Nephron (organoid): ENCODE results near the gene FAM234B.

ENCODE experiments used
- H3K27ac Mint-ChIP-seq, 3 experiments: 2 replicates each; pipeline ENCODE4 v1.8.0; 2020; ENCODE audit warnings: mixed read lengths in 3 of 3, mild to moderate bottlenecking in 2 of 3, moderate library complexity in 1 of 3
- H3K27me3 Mint-ChIP-seq: 2 replicates; pipeline ENCODE4 v1.8.0; 2021; ENCODE audit warnings: low read depth, mild to moderate bottlenecking, moderate library complexity, mixed read lengths
- H3K36me3 Mint-ChIP-seq: 2 replicates; pipeline ENCODE4 v1.8.0; 2020; ENCODE audit warnings: low read depth, mixed read lengths
- H3K4me1 Mint-ChIP-seq: 2 replicates; pipeline ENCODE4 v1.8.0; 2020; ENCODE audit warnings: mixed read lengths
- H3K4me3 Mint-ChIP-seq, 3 experiments: 2 replicates each; pipeline ENCODE4 v1.8.0; 2020; ENCODE audit warnings: mild to moderate bottlenecking in 3 of 3, mixed read lengths in 3 of 3, moderate library complexity in 2 of 3
- H3K9me3 Mint-ChIP-seq: 2 replicates; pipeline ENCODE4 v1.8.0; 2020; ENCODE audit warnings: mixed read lengths
- CTCF ChIP-seq, 3 experiments: fragments of 200-600 bp; sonication (generic); IDR thresholded peaks; one replicate each; pipeline ENCODE4 v1.5.0; 2021; ENCODE audit warnings: antibody characterized with exemption in 3 of 3; ENCODE audit not compliant: unreplicated experiment in 3 of 3

The FAM234B gene

GRCh38 chr12:12998248-12998647 is 45.9 kb upstream of the FAM234B start:
- H3K27me3 Mint-ChIP-seq: peaks cover 4% of the 10 kb centered on the region
- H3K36me3 Mint-ChIP-seq: peaks cover 4% of the 10 kb centered on the region
- peaks cover 27% of the 10 kb centered on the region for H3K4me1 Mint-ChIP-seq
- no peak overlapping the region for H3K27ac Mint-ChIP-seq
- peak overlapping the region; percentile 39 to 98 (median 94) for H3K4me3 Mint-ChIP-seq
- H3K9me3 Mint-ChIP-seq: no peaks in the 10 kb centered on the region
- no peak for TF ChIP-seq CTCF (IDR thresholded peaks at IDR 0.05; ENCODE audit: unreplicated experiment in 3 of 3)

GRCh38 chr12:12999271-12999958 is 44.8 kb upstream of the FAM234B start:
- H3K9me3 Mint-ChIP-seq: no peaks in the 10 kb centered on the region
- peaks cover 4% of the 10 kb centered on the region for H3K27me3 Mint-ChIP-seq
- peak overlapping the region; percentile 89 to 98 (median 94) for H3K4me3 Mint-ChIP-seq
- H3K4me1 Mint-ChIP-seq: peaks cover 27% of the 10 kb centered on the region
- no peak for TF ChIP-seq CTCF (IDR thresholded peaks at IDR 0.05; ENCODE audit: unreplicated experiment in 3 of 3)
- H3K27ac Mint-ChIP-seq: peak overlapping the region; percentile 71 to 94 (median 92)
- H3K36me3 Mint-ChIP-seq: peaks cover 4% of the 10 kb centered on the region

- peak within 1 kb of the TSS; percentile 89 to 98 (median 94) for H3K4me3 Mint-ChIP-seq
- H3K9me3 Mint-ChIP-seq: no peaks in the 10 kb centered on the region
- H3K4me1 Mint-ChIP-seq: peaks cover 27% of the 10 kb centered on the region
- peaks cover 4% of the 10 kb centered on the region for H3K27me3 Mint-ChIP-seq
- peak within 1 kb of the TSS; percentile 87 to 94 (median 92) for H3K27ac Mint-ChIP-seq
- peaks cover 4% of the 10 kb centered on the region for H3K36me3 Mint-ChIP-seq
- no peak for TF ChIP-seq CTCF (IDR thresholded peaks at IDR 0.05; ENCODE audit: unreplicated experiment in 3 of 3)
Observed at GRCh38 chr12:12999959-13000615, 44.1 kb upstream of the FAM234B start, which contains the start of gene HEBP1. HEBP1 (minus strand) TSS chr12:13000265; CDS start chr12:13000114, 151 bp downstream.

GRCh38 chr12:13000616-13000924 is 43.6 kb upstream of the FAM234B start:
- H3K27me3 Mint-ChIP-seq: peaks cover 4% of the 10 kb centered on the region
- peaks cover 27% of the 10 kb centered on the region for H3K4me1 Mint-ChIP-seq
- H3K9me3 Mint-ChIP-seq: no peaks in the 10 kb centered on the region
- H3K36me3 Mint-ChIP-seq: peaks cover 4% of the 10 kb centered on the region
- H3K4me3 Mint-ChIP-seq: peak overlapping the region; percentile 89 to 98 (median 94)
- no peak for TF ChIP-seq CTCF (IDR thresholded peaks at IDR 0.05; ENCODE audit: unreplicated experiment in 3 of 3)
- H3K27ac Mint-ChIP-seq: peak overlapping the region; percentile 87 to 94 (median 92)

GRCh38 chr12:13000925-13001774 is 43.0 kb upstream of the FAM234B start:
- Mint-ChIP-seq H3K36me3 (peaks cover 4% of the 10 kb centered on the region), H3K4me1 (peaks cover 27% of the 10 kb centered on the region), H3K27me3 (peaks cover 4% of the 10 kb centered on the region), H3K4me3 (peak overlapping the region; percentile 89 to 98 (median 94)), H3K9me3 (no peaks in the 10 kb centered on the region), H3K27ac (peak overlapping the region; percentile 87 to 94 (median 93))
- TF ChIP-seq CTCF (IDR thresholded peaks at IDR 0.05; ENCODE audit: unreplicated experiment in 3 of 3): peak; percentile 31 to 50 (median 34)
